GM12864 (cell line): ENCODE data around the gene PLOD1.
A peak's percentile ranks its signal among the peaks of the same experiment; 100 is the strongest.
"Not testable (repeated sequence)": the region's sequence is repeated elsewhere in the genome, so short reads cannot be mapped to it uniquely, and the experiment has no call there.

Experiments
- DNase-seq: peaks from one replicate; pipeline ENCODE4 v3.0.0-alpha.2; 2011; ENCODE audit warnings: low read depth
- H3K4me3 ChIP-seq: 2 replicates; pipeline ENCODE4 v1.5.1; 2011; ENCODE audit warnings: mild to moderate bottlenecking, low read depth, low read length, control low read depth
- TF ChIP-seq, protein P1 (sequence below): IDR thresholded peaks from 2 replicates; pipeline ENCODE4 v1.5.1; 2011; ENCODE audit warnings: low read depth, mild to moderate bottlenecking, moderate library complexity, low read length, control low read depth, inconsistent platforms; ENCODE audit errors: missing control alignments

PLOD1 gene

GRCh38 chr1:11930571-11931445, 3.7 kb upstream of the PLOD1 start:
- TF ChIP-seq, protein P1, sequence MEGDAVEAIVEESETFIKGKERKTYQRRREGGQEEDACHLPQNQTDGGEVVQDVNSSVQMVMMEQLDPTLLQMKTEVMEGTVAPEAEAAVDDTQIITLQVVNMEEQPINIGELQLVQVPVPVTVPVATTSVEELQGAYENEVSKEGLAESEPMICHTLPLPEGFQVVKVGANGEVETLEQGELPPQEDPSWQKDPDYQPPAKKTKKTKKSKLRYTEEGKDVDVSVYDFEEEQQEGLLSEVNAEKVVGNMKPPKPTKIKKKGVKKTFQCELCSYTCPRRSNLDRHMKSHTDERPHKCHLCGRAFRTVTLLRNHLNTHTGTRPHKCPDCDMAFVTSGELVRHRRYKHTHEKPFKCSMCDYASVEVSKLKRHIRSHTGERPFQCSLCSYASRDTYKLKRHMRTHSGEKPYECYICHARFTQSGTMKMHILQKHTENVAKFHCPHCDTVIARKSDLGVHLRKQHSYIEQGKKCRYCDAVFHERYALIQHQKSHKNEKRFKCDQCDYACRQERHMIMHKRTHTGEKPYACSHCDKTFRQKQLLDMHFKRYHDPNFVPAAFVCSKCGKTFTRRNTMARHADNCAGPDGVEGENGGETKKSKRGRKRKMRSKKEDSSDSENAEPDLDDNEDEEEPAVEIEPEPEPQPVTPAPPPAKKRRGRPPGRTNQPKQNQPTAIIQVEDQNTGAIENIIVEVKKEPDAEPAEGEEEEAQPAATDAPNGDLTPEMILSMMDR: no peak
- no peak overlapping the region for H3K4me3 ChIP-seq
- no peak for DNase-seq

- no peak for DNase-seq
- H3K4me3 ChIP-seq: no peak overlapping the region
- TF ChIP-seq, protein P1: no peak
Observed at GRCh38 chr1:11931845-11932244, 2.7 kb upstream of the PLOD1 start.

- TF ChIP-seq, protein P1: no peak
- H3K4me3 ChIP-seq: peak overlapping the region; percentile 94
- no peak for DNase-seq
Observed at GRCh38 chr1:11935057-11935412, 518 bp downstream of the PLOD1 start.

DNA sequence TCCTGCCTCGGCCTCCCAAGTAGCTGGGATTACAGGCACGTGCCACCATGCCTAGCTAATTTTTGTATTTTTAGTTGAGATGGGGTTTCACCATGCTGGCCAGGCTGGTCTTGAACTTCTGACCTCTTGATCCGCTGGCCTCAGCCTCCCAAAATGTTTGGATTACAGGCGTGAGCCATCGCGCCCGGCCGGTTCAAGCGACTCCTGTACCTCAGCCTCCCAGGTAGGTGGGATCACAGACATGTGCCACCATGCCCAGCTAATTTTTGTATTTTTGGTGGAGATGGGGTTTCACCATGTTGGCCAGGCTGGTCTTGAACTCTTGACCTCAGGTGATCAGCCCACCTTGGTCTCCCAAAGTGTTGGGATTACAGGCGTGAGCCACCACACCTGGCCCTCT, 1.2 kb downstream of the PLOD1 start:
- DNase-seq, H3K4me3 ChIP-seq: not testable (repeated sequence)

DNA sequence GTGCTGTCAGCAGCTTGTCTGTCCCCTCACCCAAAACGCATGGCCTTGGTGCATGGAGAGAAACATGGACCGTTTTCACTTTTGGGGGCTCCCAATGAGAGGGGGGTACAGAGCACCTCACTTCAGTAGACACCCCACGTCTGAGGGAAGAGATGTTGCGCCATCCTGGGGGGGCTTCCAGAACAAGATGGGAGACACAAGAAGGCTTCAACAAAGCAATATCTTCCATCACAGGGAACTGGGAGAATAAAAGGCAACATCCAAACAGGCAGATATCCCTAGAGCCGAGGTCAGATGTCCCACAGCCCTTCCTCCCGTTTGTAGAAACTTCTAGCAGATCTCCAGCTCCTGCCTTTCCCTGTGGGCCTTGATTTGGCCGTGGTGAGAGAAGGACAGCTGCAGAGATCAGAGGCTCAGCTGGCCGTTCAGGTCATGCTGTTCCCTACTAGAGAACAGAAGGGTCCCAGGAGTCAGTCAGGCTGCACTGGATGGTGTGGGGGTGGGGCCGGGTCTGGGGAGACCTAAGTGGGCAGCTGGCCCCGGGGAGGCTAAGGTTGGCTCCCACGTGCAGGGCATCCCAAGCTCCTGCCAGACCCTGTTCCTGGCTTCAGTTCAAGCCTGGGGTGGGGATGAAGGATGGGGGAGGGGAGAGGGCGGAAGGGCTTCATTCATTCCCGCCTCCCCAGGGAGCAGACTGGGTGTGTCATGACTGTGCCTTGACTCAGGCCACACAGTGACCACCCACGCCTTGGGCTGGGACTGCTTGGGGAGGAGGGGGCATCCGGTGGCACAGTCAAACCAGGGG, 4.4 kb downstream of the PLOD1 start:
- TF ChIP-seq, protein P1: no peak
- DNase-seq: no peak
- H3K4me3 ChIP-seq: no peak overlapping the region

DNA sequence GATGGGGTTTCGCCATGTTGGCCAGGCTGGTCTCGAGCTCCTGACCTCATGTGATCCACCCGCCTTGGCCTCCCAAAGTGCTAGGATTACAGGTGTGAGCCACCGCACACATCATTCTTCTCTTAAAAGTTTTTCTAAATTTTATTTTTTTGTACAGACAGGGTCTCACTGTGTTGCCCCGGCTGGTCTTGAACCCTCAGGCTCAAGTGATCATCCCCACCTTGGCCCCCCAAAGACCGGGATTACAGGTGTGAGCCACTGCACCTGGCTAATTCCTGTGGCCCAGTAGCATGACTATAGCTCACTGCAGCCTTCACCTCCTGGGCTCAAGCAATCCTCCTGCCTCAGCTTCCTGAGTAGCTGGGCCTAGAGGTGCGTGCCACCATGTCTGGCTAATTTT, 5.3 kb downstream of the PLOD1 start:
- DNase-seq, H3K4me3 ChIP-seq: not testable (repeated sequence)

DNA sequence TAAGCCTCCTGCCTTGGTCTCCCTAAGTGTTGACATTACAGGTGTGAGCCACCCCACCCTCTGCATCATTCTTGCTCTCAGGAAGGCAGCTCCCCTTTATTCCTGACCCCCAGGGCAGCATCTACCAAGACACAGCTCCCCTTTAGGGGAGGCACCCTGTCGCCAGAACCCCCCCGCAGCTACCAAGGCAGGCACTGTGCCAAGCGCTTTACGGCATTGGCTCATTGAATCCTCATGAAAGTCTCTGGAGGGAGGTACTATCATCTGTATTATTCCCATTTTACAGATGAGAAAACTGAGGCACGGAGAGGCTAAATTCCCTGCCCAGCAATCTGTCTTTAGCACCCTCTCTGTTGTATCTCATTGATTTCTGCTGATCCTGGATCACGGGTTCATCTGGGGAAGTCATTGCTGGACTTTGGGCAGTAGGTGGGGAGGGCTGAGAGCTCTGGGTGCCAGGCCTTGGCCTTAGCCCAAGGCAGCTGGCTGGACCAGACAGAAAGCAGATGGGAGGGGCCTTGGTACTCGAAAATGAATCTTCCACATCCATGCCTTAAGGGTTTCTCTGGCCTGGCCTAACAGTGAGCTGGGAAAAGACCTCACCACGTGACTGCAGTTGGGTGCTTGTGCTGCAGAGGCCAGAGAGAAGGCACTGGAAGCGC, 5.9 kb downstream of the PLOD1 start:
- no peak overlapping the region for H3K4me3 ChIP-seq
- DNase-seq: no peak
- TF ChIP-seq, protein P1: no peak
